HEK293 (cell line): ENCODE results near the gene SMIM27.

Experiments
- FEZF1 ChIP-seq: fragments of 450-650 bp; formaldehyde crosslinking; IDR thresholded peaks from 2 replicates; pipeline ENCODE4 v1.5.1; 2016; ENCODE audit warnings: missing biosample characterization, missing genetic modification characterization
- KLF1 ChIP-seq: fragments of 450-650 bp; formaldehyde crosslinking; IDR thresholded peaks from 2 replicates; pipeline ENCODE4 v1.5.1; 2016; ENCODE audit warnings: missing biosample characterization, missing genetic modification characterization
- KLF7 ChIP-seq: fragments of 450-650 bp; formaldehyde crosslinking; IDR thresholded peaks from 2 replicates; pipeline ENCODE4 v1.5.1; 2016; ENCODE audit warnings: missing biosample characterization, missing genetic modification characterization, borderline replicate concordance
- KLF8 ChIP-seq: fragments of 450-650 bp; formaldehyde crosslinking; IDR thresholded peaks from 2 replicates; pipeline ENCODE4 v1.5.1; 2016; ENCODE audit warnings: missing biosample characterization, missing genetic modification characterization
- MYNN ChIP-seq: fragments of 450-650 bp; formaldehyde crosslinking; IDR thresholded peaks from 2 replicates; pipeline ENCODE4 v1.5.1; 2016; ENCODE audit warnings: missing biosample characterization, missing genetic modification characterization, borderline replicate concordance
- REST ChIP-seq: fragments of 450-650 bp; formaldehyde crosslinking; IDR thresholded peaks from 2 replicates; pipeline ENCODE4 v1.5.1; 2016; ENCODE audit warnings: missing biosample characterization, missing genetic modification characterization
- SETDB1 ChIP-seq: IDR thresholded peaks from one replicate; pipeline ENCODE4 v1.6.1; 2017; ENCODE audit warnings: mild to moderate bottlenecking, low read length, moderate library complexity, mixed read lengths; ENCODE audit not compliant: insufficient read length
- SP2 ChIP-seq: fragments of 450-650 bp; formaldehyde crosslinking; IDR thresholded peaks from 2 replicates; pipeline ENCODE4 v1.5.1; 2016; ENCODE audit warnings: missing biosample characterization, missing genetic modification characterization
- ZBTB20 ChIP-seq: fragments of 450-650 bp; formaldehyde crosslinking; IDR thresholded peaks from 2 replicates; pipeline ENCODE4 v1.5.1; 2016; ENCODE audit warnings: missing biosample characterization, missing genetic modification characterization
- ZBTB44 ChIP-seq: fragments of 450-650 bp; IDR thresholded peaks from 2 replicates; pipeline ENCODE4 v1.5.1; 2018; ENCODE audit warnings: missing biosample characterization, mild to moderate bottlenecking, missing genetic modification characterization
- ZBTB8A ChIP-seq: fragments of 450-650 bp; formaldehyde crosslinking; IDR thresholded peaks from 2 replicates; pipeline ENCODE4 v1.5.1; 2016; ENCODE audit warnings: missing biosample characterization, missing genetic modification characterization
- ZFP41 ChIP-seq: fragments of 450-650 bp; formaldehyde crosslinking; IDR thresholded peaks from 2 replicates; pipeline ENCODE4 v1.5.1; 2016; ENCODE audit warnings: missing biosample characterization, missing genetic modification characterization, borderline replicate concordance
- ZNF138 ChIP-seq: fragments of 450-650 bp; formaldehyde crosslinking; IDR thresholded peaks from 2 replicates; pipeline ENCODE4 v1.5.1; 2016; ENCODE audit warnings: missing biosample characterization, missing genetic modification characterization, borderline replicate concordance
- ZNF157 ChIP-seq: fragments of 450-650 bp; formaldehyde crosslinking; IDR thresholded peaks from 2 replicates; pipeline ENCODE4 v1.5.1; 2016; ENCODE audit warnings: missing biosample characterization, missing genetic modification characterization
- ZNF174 ChIP-seq: fragments of 450-650 bp; formaldehyde crosslinking; IDR thresholded peaks from 2 replicates; pipeline ENCODE4 v1.5.0; 2017; ENCODE audit warnings: missing biosample characterization, mild to moderate bottlenecking, missing genetic modification characterization
- ZNF19 ChIP-seq: fragments of 450-650 bp; formaldehyde crosslinking; IDR thresholded peaks from 2 replicates; pipeline ENCODE4; 2016; ENCODE audit warnings: missing biosample characterization, missing genetic modification characterization, low read depth
- ZNF239 ChIP-seq: fragments of 450-650 bp; formaldehyde crosslinking; IDR thresholded peaks from 2 replicates; pipeline ENCODE4 v1.5.1; 2016; ENCODE audit warnings: missing biosample characterization, missing genetic modification characterization
- ZNF292 ChIP-seq: fragments of 450-650 bp; formaldehyde crosslinking; IDR thresholded peaks from 2 replicates; pipeline ENCODE4 v1.5.1; 2016; ENCODE audit warnings: low read depth, missing biosample characterization, missing genetic modification characterization, borderline replicate concordance
- ZNF302 ChIP-seq: fragments of 450-650 bp; formaldehyde crosslinking; IDR thresholded peaks from 2 replicates; pipeline ENCODE4 v1.5.1; 2016; ENCODE audit warnings: missing biosample characterization, missing genetic modification characterization, low read depth
- ZNF311 ChIP-seq: fragments of 450-650 bp; formaldehyde crosslinking; IDR thresholded peaks from 2 replicates; pipeline ENCODE4 v1.5.1; 2017; ENCODE audit warnings: missing biosample characterization, missing genetic modification characterization, borderline replicate concordance
- ZNF426 ChIP-seq: fragments of 450-650 bp; formaldehyde crosslinking; IDR thresholded peaks from 2 replicates; pipeline ENCODE4 v1.5.1; 2017; ENCODE audit warnings: missing biosample characterization, missing genetic modification characterization, mild to moderate bottlenecking, inconsistent platforms, moderate library complexity
- ZNF449 ChIP-seq: fragments of 450-650 bp; formaldehyde crosslinking; IDR thresholded peaks from 2 replicates; pipeline ENCODE4 v1.5.1; 2017; ENCODE audit warnings: missing biosample characterization, mild to moderate bottlenecking, missing genetic modification characterization, moderate library complexity
- ZNF510 ChIP-seq: fragments of 450-650 bp; formaldehyde crosslinking; IDR thresholded peaks from 2 replicates; pipeline ENCODE4 v1.5.1; 2018; ENCODE audit warnings: mild to moderate bottlenecking, missing genetic modification characterization, missing biosample characterization; ENCODE audit not compliant: insufficient replicate concordance
- ZNF513 ChIP-seq: fragments of 450-650 bp; IDR thresholded peaks from 2 replicates; pipeline ENCODE4 v1.5.1; 2018; ENCODE audit warnings: missing biosample characterization, missing genetic modification characterization
- ZNF521 ChIP-seq: fragments of 450-650 bp; formaldehyde crosslinking; IDR thresholded peaks from 2 replicates; pipeline ENCODE4 v1.5.1; 2017; ENCODE audit warnings: missing biosample characterization, mild to moderate bottlenecking, missing genetic modification characterization
- ZNF560 ChIP-seq: fragments of 450-650 bp; formaldehyde crosslinking; IDR thresholded peaks from 2 replicates; pipeline ENCODE4 v1.5.1; 2017; ENCODE audit warnings: missing biosample characterization, missing genetic modification characterization, borderline replicate concordance
- ZNF623 ChIP-seq: fragments of 450-650 bp; formaldehyde crosslinking; IDR thresholded peaks from 2 replicates; pipeline ENCODE4 v1.5.1; 2016; ENCODE audit warnings: missing biosample characterization, missing genetic modification characterization
- ZNF704 ChIP-seq: fragments of 450-650 bp; formaldehyde crosslinking; IDR thresholded peaks from 2 replicates; pipeline ENCODE4 v1.5.1; 2016; ENCODE audit warnings: missing biosample characterization, missing genetic modification characterization
- ZNF76 ChIP-seq: fragments of 450-650 bp; formaldehyde crosslinking; IDR thresholded peaks from 2 replicates; pipeline ENCODE4; 2016; ENCODE audit warnings: low read depth, missing biosample characterization, missing genetic modification characterization, borderline replicate concordance
- ZNF791 ChIP-seq: fragments of 450-650 bp; formaldehyde crosslinking; IDR thresholded peaks from 2 replicates; pipeline ENCODE4 v1.5.1; 2016; ENCODE audit warnings: missing biosample characterization, missing genetic modification characterization
- ZNF792 ChIP-seq: fragments of 450-650 bp; formaldehyde crosslinking; IDR thresholded peaks from 2 replicates; pipeline ENCODE4 v1.5.1; 2016; ENCODE audit warnings: missing biosample characterization, missing genetic modification characterization
- ZSCAN23 ChIP-seq: fragments of 450-650 bp; formaldehyde crosslinking; IDR thresholded peaks from 2 replicates; pipeline ENCODE4 v1.5.1; 2016; ENCODE audit warnings: missing biosample characterization, missing genetic modification characterization

SMIM27 gene

GRCh38 chr9:32552172-32552872 lies at the start of gene SMIM27, which contains the start of gene TOPORS (continued):
- TF ChIP-seq SETDB1 (no peak), ZNF792 (tag by site-specific recombination) (no peak), ZNF292 (tag by site-specific recombination) (no peak), ZNF791 (no peak), FEZF1 (tag by site-specific recombination) (no peak), ZNF19 (tag by site-specific recombination) (no peak), ZNF560 (no peak), MYNN (tag by site-specific recombination) (no peak), ZSCAN23 (tag by site-specific recombination) (no peak), ZNF157 (tag by site-specific recombination) (no peak), ZBTB20 (peak; percentile 94), ZNF239 (tag by site-specific recombination) (no peak), KLF1 (tag by site-specific recombination) (no peak), ZNF510 (tag by site-specific recombination) (no peak), SP2 (tag by site-specific recombination) (peak; percentile 83), ZNF623 (tag by site-specific recombination) (no peak), ZNF704 (tag by site-specific recombination) (no peak), REST (peak; percentile 22; the same call in 1 of the 2 replicates), ZNF302 (tag by site-specific recombination) (no peak), ZNF513 (tag by site-specific recombination) (no peak), ZNF311 (no peak), KLF7 (tag by site-specific recombination) (peak; percentile 33; the same call in 1 of the 2 replicates), ZNF426 (no peak), ZNF138 (tag by site-specific recombination) (no peak), ZFP41 (no peak), ZNF521 (tag by site-specific recombination) (no peak), ZBTB44 (tag by site-specific recombination) (no peak), ZNF76 (tag by site-specific recombination) (peak; percentile 85), ZNF449 (0 out of 2 replicates have a peak, but pooled peaks have one; percentile 21), ZBTB8A (tag by site-specific recombination) (peak; percentile 79), ZNF174 (tag by site-specific recombination) (no peak), KLF8 (tag by site-specific recombination) (peak; percentile 80)
